OCI-LY3 (cell line): ENCODE data around the gene DOCK1.

ENCODE experiments used
- EZH2phosphoT487 ChIP-seq: fragments of 200-600 bp; shearing (Covaris generic); IDR thresholded peaks from 2 replicates; pipeline ENCODE4 v1.6.1; 2018; ENCODE audit warnings: antibody characterized with exemption, mixed run types, low read depth
- TF ChIP-seq, protein P1 (sequence below): fragments of 200-600, 300-600 bp; sonication (generic); IDR thresholded peaks from 2 replicates; pipeline ENCODE4 v1.5.1; 2014; ENCODE audit warnings: antibody characterized with exemption, low read length, low read depth

GRCh38 chr10:127029061-127029460, 123.8 kb downstream of the DOCK1 start:
- TF ChIP-seq, protein P1, sequence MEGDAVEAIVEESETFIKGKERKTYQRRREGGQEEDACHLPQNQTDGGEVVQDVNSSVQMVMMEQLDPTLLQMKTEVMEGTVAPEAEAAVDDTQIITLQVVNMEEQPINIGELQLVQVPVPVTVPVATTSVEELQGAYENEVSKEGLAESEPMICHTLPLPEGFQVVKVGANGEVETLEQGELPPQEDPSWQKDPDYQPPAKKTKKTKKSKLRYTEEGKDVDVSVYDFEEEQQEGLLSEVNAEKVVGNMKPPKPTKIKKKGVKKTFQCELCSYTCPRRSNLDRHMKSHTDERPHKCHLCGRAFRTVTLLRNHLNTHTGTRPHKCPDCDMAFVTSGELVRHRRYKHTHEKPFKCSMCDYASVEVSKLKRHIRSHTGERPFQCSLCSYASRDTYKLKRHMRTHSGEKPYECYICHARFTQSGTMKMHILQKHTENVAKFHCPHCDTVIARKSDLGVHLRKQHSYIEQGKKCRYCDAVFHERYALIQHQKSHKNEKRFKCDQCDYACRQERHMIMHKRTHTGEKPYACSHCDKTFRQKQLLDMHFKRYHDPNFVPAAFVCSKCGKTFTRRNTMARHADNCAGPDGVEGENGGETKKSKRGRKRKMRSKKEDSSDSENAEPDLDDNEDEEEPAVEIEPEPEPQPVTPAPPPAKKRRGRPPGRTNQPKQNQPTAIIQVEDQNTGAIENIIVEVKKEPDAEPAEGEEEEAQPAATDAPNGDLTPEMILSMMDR, result no peak
- no peak for TF ChIP-seq EZH2phosphoT487
